ENCODE data around the gene MICAL3.

- TF ChIP-seq CTCF (IDR thresholded peaks at IDR 0.05): no peak
- no peak for TF ChIP-seq RXRA (IDR thresholded peaks at IDR 0.05; ENCODE audit: borderline replicate concordance, low read depth)
- TF ChIP-seq TAF1 (IDR thresholded peaks at IDR 0.05; ENCODE audit: borderline replicate concordance, low read depth, low read length): no peak
- no peak for TF ChIP-seq RFX5 (IDR thresholded peaks at IDR 0.05; ENCODE audit: low read length)
- no peak for TF ChIP-seq EP300 (IDR thresholded peaks at IDR 0.05; ENCODE audit: borderline replicate concordance in 1 of 2, low read depth in 1 of 2, low read length in 1 of 2)
- TF ChIP-seq CHD2 (IDR thresholded peaks at IDR 0.05; ENCODE audit: low read length, partially characterized antibody): no peak
- no peak for TF ChIP-seq RAD21 (IDR thresholded peaks at IDR 0.05; ENCODE audit: low read length)
- TF ChIP-seq PBX3 (IDR thresholded peaks at IDR 0.05): no peak
- no peak for TF ChIP-seq FOXJ3 (CRISPR knock-in tag; IDR thresholded peaks at IDR 0.05)
Measured at GRCh38 chr22:18033204-18033998, 9.0 kb upstream of the MICAL3 start.
